ENCODE measurements around the gene LHFPL4.

Gene LHFPL4

GRCh38 chr3:9448643-9449042 lies 105.0 kb downstream of the LHFPL4 start:
- no peak overlapping the region for H3K27ac ChIP-seq
- no peak for TF ChIP-seq ZFX (IDR thresholded peaks at IDR 0.05)
- TF ChIP-seq CTCF (conservative IDR thresholded peaks at IDR 0.05) = no peak
